Mononuclear cell (primary cell): Measurements from ENCODE around the gene THBS2. TPM values are rescaled to one million over a fixed set of nuclear protein-coding genes. Genes with fewer than 3 reads are reported as not detected.

ENCODE experiments used
- H3K27me3 ChIP-seq: 2 replicates; pipeline ENCODE4 v1.6.0; 2011; ENCODE audit warnings: low read length, control low read depth; ENCODE audit not compliant: insufficient read depth
- H3K4me1 ChIP-seq: 2 replicates; pipeline ENCODE4 v1.5.1; 2011; ENCODE audit warnings: mild to moderate bottlenecking, low read length, control low read depth; ENCODE audit not compliant: insufficient read depth
- H3K4me3 ChIP-seq: 2 replicates; pipeline ENCODE4 v1.5.1; 2011; ENCODE audit warnings: mild to moderate bottlenecking, low read length, moderate library complexity
- H3K9me3 ChIP-seq: 2 replicates; pipeline ENCODE4 v1.5.1; 2011; ENCODE audit warnings: low read depth, mild to moderate bottlenecking, control low read depth, low read length
- total RNA-seq: library from RNA; depleted of rRNA; stranded (reverse); fragments of >200 nt; gene quantifications from one replicate; pipeline ENCODE4 v1.2.3, GENCODE V29; 2012

Gene THBS2
- total RNA-seq, 1 donor: under 0.01 TPM

DNA sequence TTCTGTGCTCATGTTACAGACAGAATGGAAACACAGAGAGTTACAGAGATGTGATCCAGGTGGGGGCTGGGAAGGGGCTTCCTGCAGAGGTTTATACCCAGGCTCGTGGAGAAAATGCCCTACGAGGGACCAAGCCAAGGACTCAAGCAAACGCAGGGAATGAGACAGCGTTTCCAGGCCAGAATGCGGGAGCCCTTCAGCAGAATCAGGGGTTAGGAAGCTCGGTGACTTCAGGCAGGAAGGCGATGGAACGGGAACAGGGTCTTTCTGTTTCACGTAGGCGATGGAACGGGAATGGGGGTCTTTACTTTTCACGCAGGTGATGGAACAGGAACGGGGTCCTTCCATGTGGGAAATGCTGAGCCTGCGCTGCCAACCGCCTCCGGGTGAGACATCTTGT is 82.6 kb downstream of the THBS2 start:
- H3K4me3 ChIP-seq: no peak overlapping the region
- no peaks in the 10 kb centered on the region for H3K27me3 ChIP-seq
- H3K4me1 ChIP-seq: no peaks in the 10 kb centered on the region
- no peaks in the 10 kb centered on the region for H3K9me3 ChIP-seq

DNA sequence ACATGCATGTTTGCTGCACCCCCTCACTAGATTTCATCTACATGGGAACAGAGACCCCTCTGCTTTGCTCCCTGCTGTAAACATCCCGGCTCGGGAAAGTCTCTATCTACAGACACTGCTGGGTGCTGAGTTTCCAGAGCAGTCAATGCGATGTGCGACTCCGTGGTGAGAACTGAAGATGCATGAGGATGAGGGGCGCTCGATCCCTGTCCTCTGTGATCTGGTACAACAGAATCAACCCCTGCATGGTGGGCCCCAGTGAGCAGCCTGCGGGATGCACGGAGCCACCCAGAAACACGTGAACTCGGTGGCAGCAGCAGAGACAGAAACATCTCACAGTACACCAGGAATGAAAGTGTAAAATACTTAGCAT is 83.1 kb downstream of the THBS2 start:
- no peaks in the 10 kb centered on the region for H3K4me1 ChIP-seq
- no peak overlapping the region for H3K4me3 ChIP-seq
- no peaks in the 10 kb centered on the region for H3K27me3 ChIP-seq
- no peaks in the 10 kb centered on the region for H3K9me3 ChIP-seq

DNA sequence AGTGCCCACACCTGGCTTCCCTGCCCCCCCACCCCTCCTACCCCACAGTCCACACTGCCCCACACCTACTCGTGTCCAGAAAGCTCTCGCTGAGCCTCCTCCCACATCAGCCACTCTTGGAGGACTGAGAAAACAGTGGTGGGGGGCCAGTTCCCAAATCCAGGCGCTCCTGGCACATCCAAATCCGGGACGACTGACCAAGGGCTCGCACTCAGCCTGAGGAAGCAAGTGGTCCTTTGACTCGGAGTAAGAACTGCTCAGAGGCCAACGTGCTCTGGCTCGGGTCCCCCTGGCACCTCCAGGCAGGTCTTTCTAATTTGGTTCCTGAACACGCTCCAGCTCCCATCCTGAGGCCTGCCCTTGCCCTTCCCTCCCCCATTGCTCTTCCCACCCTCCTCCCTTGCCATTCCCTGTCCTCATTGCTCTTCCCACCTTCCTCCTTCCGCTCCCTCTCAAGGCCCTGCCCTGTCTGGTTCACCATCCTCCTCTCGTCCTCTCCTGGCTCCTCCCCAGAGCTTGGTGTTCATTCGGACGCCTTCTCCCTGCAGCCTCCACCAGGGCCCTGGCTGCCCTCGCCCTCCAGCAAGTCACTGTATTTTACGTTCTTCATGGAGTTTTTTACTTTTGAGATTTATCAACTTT is 83.6 kb downstream of the THBS2 start:
- H3K27me3 ChIP-seq: no peaks in the 10 kb centered on the region
- H3K4me3 ChIP-seq: no peak overlapping the region
- H3K4me1 ChIP-seq: no peaks in the 10 kb centered on the region
- no peaks in the 10 kb centered on the region for H3K9me3 ChIP-seq

DNA sequence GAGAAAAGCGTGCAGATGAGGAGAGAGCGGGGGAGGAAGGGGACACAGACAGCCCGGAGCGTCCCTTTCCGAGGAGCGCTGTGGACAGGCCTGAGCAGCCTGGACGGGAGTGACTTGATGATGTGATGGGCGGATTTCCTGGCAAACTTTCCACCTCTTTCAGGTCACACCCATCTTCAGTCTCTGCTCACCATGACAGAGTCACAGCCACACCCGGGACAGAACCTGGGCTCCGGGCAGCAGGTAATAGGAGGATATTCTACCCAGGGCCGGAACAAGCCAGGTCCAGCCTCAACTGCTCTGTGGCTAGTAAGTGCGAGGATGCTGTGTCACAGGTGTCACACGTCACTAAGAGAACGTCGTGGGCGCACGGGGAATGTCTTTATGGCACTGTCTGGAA is 84.3 kb downstream of the THBS2 start:
- no peaks in the 10 kb centered on the region for H3K27me3 ChIP-seq
- H3K9me3 ChIP-seq: no peaks in the 10 kb centered on the region
- no peaks in the 10 kb centered on the region for H3K4me1 ChIP-seq
- no peak overlapping the region for H3K4me3 ChIP-seq

DNA sequence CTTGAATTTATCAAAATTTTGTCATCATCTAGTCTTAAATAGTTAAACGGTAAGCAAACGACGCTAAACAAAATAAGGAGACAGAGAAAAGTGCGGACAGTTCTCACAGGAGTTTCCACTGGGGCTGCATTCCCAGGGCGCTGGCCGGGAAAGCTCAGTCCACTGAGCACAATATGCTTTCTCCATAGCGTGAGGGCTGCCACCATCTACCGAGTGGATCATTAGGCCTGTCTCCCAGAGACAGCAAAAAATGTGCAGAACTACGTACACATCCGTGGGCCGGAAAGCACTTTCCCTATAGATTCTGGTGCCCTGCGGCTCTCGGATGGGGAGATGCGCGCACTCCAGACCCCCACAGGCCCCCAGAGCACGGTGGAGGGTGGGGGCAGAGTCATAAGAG is 84.9 kb downstream of the THBS2 start:
- Histone ChIP-seq H3K4me1 (no peaks in the 10 kb centered on the region), H3K27me3 (no peaks in the 10 kb centered on the region), H3K9me3 (no peaks in the 10 kb centered on the region), H3K4me3 (no peak overlapping the region)

DNA sequence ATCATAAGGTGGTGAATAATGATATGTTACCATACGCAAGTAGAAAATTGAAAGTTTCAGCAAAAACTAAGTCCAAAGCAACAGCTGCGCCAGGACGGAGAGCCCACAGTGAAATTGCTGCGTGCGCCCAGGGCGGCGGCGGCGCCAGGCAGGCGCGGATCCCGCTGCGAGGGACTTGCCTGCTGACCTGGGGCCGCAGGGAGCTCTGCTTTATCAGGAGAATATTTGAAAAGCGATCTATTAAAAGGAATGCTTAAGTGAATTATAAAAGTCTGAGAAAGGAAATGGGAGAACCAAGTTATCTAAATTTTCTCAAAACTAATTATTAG is 85.4 kb downstream of the THBS2 start:
- Histone ChIP-seq H3K4me3 (no peak overlapping the region), H3K4me1 (no peaks in the 10 kb centered on the region), H3K9me3 (no peaks in the 10 kb centered on the region), H3K27me3 (no peaks in the 10 kb centered on the region)

DNA sequence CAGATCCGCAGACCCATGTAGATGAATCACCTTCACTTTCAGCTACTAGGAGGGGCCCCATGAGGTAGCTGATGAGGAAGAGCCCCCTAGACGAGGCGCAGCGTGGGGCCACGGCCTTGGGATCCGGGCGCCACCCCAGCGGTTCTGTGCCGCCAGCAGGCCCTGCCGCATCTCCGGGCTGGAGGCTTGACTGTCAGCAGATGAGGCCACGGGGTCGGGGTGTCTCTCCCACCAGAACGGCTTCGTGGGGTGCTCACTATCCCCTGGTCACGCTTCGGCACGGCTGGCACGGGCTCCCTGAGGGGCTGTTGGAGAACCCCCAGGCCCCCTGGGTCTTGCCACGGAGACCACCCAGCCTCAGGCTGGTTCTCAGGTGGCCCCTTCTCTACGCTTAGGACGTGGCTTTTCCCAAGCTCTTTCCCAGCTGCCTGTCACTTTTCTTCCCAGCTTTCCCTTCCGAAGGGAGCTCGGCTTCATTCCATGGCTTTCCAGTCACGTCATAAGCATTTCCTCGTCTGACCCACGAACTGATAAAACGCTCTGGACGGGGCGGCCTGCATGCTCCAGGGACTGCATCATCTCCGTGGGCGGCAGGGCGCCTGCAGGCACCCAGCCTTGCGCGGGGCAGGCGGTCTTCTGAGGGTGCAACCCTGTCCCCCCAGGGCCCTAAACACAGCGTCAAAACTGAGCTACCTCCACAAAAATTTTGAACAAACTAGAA is 85.9 kb downstream of the THBS2 start:
- no peaks in the 10 kb centered on the region for H3K27me3 ChIP-seq
- no peaks in the 10 kb centered on the region for H3K4me1 ChIP-seq
- H3K4me3 ChIP-seq: no peak overlapping the region
- H3K9me3 ChIP-seq: no peaks in the 10 kb centered on the region

DNA sequence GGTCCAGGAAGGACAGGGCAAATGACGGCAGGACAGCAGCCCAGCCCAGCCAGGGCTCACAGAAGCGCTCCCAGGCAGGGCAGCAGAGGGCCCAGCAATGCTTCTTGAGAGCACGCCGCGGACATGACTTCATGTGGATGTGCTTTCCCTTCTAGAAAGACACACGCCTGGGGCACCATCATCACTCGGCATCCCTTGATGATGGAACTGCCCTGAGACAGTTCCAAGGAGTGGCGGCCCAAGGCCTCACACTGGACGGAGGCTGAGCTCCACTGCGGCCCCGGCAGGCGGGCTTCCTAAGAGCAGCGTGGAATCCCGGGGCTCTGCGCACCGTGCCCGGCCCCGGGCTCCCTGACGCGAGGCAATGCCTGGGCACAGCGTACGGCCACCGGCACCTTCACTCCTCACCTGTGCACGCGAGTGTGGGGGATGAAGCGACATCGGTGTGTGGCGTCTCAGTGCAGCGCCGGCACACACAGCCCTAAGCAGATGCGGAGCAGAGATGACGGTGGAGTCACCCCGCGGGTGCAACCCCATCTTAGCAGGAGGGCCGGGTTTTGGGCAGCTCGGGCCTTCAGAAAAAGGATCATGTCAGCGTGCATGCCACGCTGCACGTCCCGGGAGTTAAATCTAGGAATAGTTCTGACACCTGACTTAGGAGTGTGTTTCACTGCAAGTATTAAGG is 86.6 kb downstream of the THBS2 start:
- H3K4me1 ChIP-seq: no peaks in the 10 kb centered on the region
- no peak overlapping the region for H3K4me3 ChIP-seq
- H3K27me3 ChIP-seq: no peaks in the 10 kb centered on the region
- no peaks in the 10 kb centered on the region for H3K9me3 ChIP-seq
